HK-2 (cell line): ENCODE measurements around the gene ITPRIPL1.

Experiments
- DNase-seq: peaks from one replicate; pipeline ENCODE4 v3.0.0-alpha.2; 2018; ENCODE audit not compliant: unreplicated experiment

The ITPRIPL1 gene

DNA sequence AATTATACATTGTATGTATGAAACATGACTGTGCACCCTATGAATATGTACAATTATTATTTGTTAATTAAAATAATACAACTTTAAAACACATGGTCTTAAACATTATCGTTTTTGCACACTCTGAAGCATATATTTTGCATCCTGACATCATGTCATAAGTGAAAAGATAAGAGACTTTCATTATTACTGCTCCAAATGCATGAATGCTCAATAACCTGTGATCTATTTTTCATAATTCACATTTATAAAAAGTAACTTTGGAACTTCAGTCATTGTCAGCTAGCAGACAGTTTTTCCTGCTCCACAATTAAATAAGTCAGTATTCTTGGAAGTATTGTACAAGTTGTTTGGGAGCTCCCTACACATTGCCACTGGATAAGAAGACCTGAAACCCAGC is 1.3 kb upstream of the ITPRIPL1 start:
- DNase-seq: no peak

DNA sequence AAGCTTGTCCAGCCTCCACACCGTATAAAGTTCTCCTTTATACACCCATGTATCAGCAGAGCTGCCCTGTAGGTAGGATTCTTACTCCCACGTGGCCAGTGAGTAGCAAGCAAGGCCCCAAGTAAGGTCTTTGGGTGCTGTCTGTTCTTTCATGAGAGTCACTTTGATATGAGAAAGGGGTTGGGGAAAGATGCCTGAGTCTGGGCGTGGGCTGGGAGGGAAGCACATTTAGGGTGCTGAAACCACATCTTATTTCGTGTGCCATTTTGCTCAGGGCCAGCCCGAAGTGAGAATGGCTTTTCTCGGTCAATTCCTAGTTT is 436 bp upstream of the ITPRIPL1 start:
- no peak for DNase-seq

DNA sequence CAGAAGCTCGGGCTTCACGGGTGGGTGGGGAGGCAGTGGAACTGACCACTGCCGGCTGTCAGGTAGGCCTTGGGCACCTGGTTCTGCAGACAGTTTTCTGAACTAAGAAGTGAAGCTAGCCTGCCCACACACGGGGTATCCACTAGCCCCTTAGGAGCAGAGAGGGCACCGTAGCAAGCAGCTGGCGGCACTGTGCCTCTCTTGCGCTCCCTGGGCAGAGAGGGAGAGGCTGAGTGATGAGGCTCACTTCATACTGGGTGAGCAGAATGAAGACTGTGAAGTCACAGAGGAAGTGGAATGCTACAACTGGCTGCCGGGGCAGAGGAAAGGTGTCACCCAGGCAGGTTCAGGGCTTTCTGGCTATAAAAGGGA is 753 bp downstream of the ITPRIPL1 start:
- no peak for DNase-seq

DNA sequence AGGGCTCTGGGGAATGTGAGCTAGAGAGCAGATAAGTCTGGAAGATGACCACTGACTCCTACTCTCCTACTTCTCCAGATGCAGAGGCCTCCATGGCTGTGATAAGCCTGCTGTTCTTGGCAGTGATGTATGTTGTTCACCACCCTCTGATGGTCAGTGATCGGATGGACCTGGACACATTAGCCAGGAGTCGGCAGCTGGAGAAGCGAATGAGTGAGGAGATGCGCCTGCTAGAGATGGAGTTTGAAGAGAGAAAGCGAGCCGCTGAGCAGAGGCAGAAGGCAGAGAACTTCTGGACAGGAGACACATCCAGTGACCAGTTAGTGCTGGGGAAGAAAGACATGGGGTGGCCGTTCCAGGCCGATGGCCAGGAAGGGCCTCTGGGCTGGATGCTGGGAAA is 1.4 kb downstream of the ITPRIPL1 start:
- no peak for DNase-seq

DNA sequence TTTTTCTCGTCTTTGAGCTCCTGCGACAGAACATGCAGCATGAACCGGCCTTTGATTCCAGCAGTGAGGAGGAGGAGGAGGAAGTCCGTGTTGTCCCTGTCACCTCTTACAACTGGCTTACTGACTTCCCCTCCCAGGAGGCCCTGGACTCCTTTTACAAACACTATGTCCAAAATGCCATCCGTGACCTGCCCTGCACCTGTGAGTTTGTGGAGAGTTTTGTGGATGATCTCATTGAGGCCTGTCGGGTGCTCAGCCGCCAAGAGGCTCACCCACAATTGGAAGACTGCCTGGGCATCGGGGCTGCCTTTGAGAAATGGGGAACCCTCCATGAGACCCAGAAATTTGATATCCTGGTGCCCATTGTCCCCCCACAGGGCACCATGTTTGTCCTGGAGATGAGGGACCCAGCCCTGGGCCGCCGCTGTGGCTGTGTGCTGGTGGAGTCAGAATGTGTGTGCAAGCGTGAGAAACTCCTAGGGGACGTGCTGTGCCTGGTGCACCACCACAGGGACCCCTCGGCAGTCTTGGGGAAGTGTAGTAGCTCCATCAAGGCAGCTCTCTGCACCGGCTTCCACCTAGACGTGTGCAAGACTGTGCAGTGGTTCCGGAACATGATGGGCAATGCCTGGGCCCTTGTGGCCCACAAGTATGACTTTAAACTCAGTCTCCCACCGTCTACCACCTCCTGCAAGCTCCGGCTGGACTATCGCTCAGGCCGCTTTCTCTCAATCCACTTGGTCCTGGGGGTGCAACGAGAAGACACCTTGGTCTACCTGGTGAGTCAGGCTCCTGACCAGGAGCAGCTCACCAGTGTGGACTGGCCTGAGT is 2.1 kb downstream of the ITPRIPL1 start:
- DNase-seq: no peak

DNA sequence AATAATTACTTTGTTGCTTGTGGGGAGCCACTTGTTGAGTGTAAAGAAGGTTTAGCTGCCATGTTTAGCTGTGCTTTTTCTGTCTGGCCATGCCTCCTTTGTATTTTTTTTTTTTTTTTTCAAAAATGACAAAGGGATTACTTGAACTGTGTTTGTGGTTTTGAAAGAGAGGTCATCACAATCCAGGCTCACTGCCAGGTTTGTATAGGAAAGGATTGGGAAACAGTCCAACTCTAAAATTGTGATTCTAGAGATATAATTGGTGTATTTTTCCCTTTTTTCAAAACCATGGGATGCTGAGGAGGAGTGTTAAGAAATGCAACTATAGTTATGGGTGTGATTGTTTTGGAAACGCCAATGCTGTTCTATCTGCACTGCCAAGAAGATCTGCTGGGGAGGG is 4.3 kb downstream of the ITPRIPL1 start:
- no peak for DNase-seq

DNA sequence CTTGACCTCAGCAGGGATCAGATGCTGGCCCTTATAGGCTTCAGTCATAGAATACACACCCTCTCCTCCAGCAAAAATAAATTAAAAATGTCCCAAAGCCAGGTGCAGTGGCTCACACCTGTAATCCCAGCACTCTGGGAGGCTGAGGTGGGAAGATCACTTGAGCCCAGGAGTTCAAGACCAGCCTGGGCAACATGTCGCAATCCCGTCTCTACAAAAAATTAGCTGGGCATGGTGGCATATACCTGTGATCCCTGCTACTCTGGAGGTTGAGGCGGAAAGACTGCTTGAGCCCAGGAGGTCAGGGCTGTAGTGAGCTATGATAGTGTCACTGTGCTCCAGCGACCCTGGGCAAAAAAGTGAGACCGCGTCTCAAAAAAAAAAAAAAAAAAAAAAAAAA is 4.8 kb downstream of the ITPRIPL1 start:
- no peak for DNase-seq

DNA sequence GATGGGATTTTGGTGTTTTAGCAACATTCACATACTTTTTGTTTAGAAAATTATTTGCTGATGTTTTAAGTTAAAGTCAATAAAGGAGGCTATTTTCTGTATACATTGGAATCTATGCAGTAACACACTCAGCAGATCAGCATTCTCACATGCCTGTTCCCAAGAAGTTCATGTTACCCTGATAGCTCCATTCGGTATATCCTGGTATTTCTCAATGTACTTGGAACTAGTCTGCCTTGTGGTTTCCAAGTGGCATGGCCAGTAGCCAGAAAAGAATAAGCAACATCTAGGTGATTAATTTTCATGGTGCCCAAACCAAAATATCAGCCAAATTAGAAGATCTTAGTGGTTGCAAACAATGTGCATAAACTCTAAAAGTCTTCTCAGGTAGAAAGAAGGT is 5.3 kb downstream of the ITPRIPL1 start:
- no peak for DNase-seq

DNA sequence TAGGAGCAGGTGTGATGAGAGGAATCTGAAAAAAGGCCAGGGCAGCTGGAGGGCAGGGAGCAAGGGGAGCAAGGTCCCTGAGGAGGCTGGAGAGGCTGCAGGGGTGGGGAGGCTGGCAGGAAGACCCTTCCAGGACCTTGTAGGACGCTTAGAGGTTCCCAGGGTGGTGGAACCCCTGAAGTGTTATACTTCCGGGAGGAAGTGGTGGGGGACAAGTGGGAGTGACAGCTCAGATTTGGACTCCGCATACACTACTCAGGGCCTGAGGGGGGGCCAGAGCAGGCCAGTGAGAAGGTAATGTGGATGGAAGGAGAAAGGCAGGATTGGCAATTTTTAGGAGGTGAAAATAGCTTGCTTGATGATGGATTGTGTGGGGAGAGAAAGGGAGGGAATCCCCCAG is 8.6 kb downstream of the ITPRIPL1 start:
- no peak for DNase-seq

DNA sequence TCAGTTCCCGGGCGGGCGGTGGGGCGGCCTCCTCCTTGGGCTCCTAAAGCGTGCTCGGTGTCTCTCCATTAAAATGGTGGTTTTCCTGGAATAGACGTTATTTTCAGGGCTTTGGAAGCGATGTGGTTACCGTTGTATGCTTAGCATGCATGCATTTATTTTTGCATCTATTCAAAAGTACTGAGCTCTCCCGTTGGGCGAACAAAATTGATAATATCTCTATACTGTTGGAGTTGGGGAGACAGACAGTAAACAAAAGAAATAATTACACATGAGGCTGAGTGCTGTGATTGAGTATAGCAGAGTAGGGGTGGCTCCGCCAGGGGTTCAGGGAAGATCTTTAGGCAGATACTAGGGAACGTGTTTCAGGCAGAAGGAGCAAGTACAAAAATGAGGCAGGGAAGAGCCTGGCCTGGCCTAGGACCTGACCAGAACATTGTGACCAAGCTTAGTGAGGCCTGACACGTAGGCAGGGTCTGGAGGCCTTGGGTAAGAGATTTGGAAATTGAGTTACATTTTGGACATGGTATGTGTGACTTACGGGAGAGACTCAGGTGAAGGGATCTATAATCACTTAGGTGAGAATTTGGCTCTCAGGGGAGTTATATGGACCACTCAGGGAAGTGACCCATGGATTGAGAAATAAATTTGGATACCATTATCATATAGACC is 11.1 kb downstream of the ITPRIPL1 start:
- DNase-seq: no peak

DNA sequence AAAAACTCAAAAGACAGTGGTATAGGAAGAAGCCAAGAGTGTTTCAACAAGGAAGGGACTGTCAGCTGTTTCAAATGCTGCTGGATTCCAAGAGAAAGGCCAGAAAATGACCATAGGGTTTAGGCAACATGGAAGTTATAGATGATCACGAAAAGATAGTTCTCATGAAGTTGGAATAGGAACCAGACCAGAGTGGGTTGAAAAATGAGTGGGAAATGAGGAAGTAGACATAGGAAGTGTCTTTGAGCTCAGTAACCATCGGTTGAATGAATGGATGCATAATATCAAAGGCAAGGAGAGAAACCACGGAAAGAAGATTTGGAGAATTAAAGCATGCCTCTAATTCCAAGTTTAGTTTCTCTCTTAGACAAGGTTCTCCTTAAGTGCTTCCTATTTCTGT is 11.8 kb downstream of the ITPRIPL1 start:
- no peak for DNase-seq

DNA sequence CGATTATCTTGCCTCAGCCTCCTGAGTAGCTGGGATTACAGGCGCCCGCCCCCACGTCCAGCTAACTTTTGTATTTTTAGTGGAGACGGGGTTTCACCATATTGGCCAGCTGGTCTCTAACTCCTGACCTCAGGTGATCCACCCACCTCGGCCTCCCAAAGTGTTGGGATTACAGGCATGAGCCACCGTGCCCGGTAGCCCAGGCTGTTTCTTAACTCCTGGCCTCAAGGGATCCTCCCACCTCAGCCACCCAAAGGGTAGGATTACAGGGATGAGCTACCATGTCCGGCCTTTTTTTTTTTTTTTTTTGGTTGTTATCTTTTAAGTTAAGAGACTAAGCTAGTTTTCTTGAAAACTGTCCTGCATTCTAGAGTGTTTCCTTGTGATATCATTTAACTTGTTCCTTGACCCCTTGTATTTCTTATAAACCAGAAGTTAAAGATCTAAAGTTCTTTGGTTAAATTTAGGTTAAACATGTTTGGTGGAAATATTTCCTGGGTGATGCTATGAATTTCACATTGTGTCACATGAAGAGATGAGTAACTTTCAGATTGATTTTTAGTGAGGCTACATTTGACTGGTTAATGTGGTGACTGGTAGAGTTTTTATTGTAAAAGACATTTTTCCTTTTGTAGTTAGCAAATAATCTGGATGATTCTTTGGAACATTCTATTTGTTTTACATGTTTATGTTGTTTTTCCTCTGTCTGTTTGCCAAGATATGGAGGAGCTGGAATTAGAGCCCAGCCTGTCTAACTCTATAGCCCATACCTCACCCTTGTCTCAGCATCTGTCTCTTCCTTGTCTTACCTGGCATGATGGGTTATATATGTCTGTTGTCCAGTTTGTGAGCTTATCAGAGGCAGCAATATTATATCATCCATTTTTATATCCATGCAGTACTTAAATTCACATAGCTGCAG is 15.6 kb downstream of the ITPRIPL1 start:
- DNase-seq: no peak

DNA sequence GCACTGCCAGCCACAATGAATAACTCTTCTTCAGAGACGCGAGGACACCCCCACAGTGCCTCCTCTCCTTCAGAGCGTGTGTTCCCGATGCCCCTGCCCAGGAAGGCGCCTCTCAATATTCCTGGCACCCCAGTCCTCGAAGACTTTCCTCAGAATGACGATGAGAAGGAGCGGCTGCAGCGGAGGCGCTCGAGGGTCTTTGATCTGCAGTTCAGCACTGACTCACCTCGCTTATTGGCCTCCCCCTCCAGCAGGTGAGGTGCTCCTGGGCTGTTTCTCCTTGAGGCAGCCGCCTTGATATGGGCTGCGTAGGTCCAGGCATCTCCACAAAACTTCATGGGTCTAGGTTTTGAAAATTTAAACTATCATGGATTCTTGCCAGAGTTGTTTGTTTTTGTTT is 16.5 kb downstream of the ITPRIPL1 start:
- DNase-seq: no peak

DNA sequence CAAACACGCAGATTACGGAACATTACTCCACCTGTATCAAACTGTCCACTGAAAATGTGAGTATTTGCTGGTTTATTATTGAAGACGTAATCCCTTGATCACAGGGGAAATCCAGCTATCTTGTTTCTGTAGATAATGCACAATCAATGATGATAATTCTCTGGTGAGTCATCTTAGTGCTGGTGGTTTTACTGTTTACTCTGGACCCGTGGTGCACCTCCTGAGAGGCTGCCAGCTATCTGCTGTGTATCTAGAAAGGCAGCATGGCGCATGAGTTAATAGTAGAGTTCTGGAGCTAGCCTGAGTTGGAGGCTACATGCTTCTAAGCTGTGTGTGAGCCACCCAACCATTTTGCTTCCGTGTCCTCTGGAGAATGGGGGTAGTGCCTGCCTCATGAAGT is 17.0 kb downstream of the ITPRIPL1 start:
- DNase-seq: peak; percentile 41

DNA sequence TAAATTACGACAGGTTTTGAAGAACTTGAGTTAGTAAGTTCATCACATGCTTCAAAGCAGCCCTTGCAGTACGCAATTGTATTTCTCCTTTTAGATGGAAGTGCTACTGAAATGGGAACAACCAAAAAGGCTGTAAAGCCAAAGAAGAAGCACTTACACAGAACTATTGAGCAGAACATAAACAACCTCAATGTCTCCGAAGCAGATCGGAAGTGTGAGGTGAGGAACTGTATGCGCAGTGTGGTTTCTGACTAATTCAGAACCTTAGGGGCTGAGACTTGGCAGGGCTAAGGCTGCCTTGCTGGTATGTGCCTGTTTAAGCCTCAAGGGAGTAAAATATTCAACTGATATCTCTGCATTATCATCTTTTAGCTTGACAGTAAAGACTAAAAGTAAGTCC is 18.9 kb downstream of the ITPRIPL1 start:
- DNase-seq: no peak

DNA sequence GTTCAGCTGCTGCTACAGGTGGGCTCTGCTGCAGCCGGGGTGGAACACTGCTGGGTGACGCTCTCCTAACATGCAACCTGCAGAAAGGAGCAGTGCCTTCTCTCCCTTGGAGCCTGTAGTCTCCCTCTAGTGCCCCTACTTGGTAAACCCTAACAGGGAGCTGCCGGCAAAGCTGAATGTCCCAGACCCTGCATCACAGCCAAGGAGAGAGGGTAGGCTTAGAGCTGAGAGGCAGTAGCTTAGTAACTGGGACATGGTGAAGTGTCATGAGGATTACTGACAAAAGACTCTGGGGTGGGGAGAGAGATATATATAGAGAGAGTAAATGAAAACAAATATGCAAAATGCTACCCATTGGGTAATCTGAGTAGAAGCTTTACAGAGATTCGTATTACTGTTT is 20.3 kb downstream of the ITPRIPL1 start:
- DNase-seq: no peak

DNA sequence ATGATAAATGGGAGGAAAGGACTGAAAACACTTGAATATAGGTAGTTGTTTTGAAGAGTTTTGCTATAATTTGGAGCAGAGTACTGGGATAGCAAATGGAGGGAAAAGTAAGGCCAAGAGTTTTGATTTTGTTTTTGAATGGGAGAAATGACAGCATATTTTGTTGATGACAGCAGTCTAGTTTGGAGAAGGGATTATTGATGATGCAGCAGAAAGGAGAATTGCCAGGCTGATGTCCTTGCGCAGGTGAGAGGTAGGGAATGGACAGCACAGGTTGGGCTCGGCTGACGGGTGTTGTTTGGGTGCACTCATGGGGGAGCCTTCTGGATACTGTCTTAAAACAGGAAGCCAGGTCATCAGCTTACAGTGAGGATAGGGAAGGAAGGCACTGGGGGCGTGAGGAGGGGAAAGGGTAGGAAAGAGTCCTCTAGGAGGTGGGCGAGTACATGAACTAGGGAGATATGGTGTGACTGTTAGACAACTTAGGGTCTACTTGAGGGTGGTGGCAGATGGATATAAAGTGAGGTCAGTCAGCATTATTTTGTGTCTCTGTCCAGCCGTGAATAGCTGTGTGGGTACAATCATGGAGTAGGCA is 20.8 kb downstream of the ITPRIPL1 start:
- no peak for DNase-seq

DNA sequence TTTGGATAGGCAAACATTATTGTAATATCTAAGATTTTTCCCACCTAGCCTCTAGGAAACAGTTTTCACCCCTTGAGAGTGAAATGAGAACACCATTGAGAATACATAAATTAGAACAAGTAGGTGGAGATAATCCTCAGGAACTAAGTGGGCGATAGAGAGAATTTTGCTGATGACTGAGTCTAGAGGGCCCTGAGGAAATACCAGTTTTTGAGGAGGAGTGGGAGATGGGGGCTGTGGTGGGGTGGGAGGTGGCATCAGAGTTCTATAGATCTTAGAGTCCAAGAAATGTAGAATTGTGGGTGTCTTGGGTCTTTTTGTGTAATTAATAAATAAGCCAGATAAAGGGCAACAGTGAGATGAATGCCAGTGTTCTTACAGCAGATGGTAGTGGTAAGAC is 22.3 kb downstream of the ITPRIPL1 start:
- no peak for DNase-seq

DNA sequence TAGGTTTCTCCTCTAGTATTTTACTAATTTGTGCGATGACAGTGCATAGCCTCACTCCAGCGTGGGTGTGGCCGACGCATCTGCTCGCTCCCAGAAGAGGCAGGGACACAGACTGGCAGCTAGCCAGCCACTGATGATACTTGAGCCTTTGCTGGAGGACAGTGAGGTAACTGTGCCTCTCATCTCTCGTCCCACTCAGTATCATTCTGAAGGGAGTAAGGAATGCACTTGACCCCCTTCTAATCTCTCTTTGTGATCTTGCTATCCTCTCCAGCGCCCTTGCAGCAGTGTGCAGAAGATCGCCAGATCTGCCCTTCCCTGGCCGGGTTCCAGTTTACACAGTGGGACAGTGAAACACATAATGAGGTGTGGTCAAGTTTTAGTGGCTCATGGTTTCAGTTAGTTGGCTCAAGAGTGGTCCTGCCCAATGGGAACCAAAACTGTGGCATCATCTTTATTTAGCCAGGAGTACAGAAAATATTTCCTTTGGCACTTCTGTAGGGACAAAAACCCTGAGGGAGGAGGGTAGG is 28.0 kb downstream of the ITPRIPL1 start:
- no peak for DNase-seq

DNA sequence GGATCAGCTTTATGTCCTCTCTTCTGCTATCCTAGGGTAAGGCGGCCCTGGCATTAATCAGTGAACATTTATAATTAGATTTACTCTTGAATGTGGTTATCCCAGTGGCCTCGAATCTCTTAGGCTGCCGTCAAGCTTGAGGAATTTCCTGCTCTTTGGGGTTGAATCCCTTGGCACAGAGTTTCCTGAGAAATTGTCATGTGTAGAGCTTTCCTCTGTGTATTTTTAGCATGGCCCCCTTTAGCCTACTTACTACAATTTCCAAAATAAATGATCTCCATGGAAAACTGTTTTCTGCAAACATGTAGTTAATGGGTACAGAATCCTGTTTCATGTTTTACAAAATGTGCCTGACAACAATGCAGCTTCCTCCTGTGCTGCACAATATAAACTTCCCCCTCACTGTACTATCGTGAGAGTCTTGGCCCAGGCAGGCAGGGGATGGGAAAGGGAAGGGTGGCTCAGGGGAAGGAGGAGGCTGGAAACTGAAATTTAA is 28.5 kb downstream of the ITPRIPL1 start:
- DNase-seq: no peak

DNA sequence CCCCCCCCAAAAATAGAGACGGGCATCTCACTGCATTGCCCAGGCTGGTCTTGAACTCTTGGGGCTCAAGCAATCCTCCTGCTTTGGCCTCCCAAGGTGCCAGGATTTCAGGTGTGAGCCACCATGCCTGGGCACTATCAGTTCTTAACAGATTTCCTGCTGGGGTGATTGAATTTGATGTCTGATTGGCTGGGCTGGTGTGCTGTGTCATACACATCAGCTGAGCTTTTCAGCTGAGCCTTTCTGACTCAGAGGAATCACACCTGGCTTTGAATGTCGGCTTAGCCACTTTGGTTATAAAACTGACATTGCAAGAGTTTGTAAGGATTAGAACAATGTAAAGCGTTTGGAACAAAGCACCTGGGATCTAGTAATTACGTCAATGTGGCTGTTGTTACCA is 29.4 kb downstream of the ITPRIPL1 start:
- no peak for DNase-seq

DNA sequence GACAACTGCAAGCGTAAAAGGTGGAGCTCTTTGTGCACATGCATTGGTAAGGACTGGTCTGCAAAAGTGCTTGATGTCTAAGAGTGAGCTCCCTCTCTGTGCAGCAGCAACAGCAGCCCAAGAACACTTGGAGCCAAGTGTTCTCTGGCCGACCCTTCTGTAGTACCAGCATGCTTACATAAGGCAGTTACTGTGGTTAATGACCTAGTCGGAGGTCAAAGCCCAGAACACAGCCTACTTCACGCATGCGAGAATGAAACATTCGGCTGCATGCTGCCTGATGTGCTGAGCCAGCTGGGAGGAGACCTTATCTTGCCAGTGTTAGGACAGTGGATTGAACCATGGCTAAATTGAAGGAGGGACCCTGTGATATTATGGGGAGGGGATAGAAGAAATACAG is 31.8 kb downstream of the ITPRIPL1 start:
- no peak for DNase-seq
